Karpas-422 (cell line): ENCODE results near the gene ZNF362. TPM values are rescaled to one million over a fixed set of nuclear protein-coding genes. Genes with fewer than 3 reads are reported as not detected.

Source experiments
- DNase-seq: peaks from one replicate; pipeline ENCODE4 v3.0.0-alpha.2; 2015
- H2AFZ ChIP-seq: fragments of 200-600 bp; sonication (generic); 2 replicates; pipeline ENCODE4 v1.6.1; 2014; ENCODE audit warnings: antibody characterized with exemption, low read length, mixed read lengths
- H3K27ac ChIP-seq: fragments of 200-600 bp; sonication (generic); 2 replicates; pipeline ENCODE4 v1.5.1; 2014; ENCODE audit warnings: mild to moderate bottlenecking, low read length, moderate library complexity
- H3K27me3 ChIP-seq: fragments of 200-600 bp; sonication (generic); 2 replicates; pipeline ENCODE4 v1.6.1; 2014; ENCODE audit warnings: low read length, mixed read lengths
- H3K36me3 ChIP-seq: fragments of 200-600 bp; sonication (generic); 2 replicates; pipeline ENCODE4 v1.6.1; 2014; ENCODE audit warnings: low read length, mixed read lengths; ENCODE audit not compliant: insufficient read depth
- H3K4me1 ChIP-seq: fragments of 200-600 bp; sonication (generic); 2 replicates; pipeline ENCODE4 v1.6.1; 2014; ENCODE audit warnings: mild to moderate bottlenecking, low read length, mixed read lengths
- H3K4me2 ChIP-seq: fragments of 200-600 bp; sonication (generic); 2 replicates; pipeline ENCODE4 v1.6.1; 2014; ENCODE audit warnings: low read length, low read depth, mild to moderate bottlenecking; ENCODE audit not compliant: poor library complexity, severe bottlenecking
- H3K4me3 ChIP-seq: fragments of 200-600 bp; sonication (generic); 2 replicates; pipeline ENCODE4 v1.5.1; 2014; ENCODE audit warnings: mild to moderate bottlenecking, antibody characterized with exemption, low read length, mixed read lengths
- H3K79me2 ChIP-seq: fragments of 200-600 bp; sonication (generic); 2 replicates; pipeline ENCODE4 v1.6.1; 2014; ENCODE audit warnings: mild to moderate bottlenecking, low read length, mixed read lengths
- H3K9ac ChIP-seq: fragments of 200-600 bp; sonication (generic); 2 replicates; pipeline ENCODE4 v1.6.0; 2014; ENCODE audit warnings: low read length
- H3K9me2 ChIP-seq: fragments of 200-600 bp; sonication (generic), shearing (Covaris generic); replicated peaks from 2 replicates; pipeline ENCODE4 v1.6.0; 2014; ENCODE audit warnings: mild to moderate bottlenecking, low read length, moderate library complexity; ENCODE audit not compliant: insufficient read depth
- H3K9me3 ChIP-seq: fragments of 300-700, 200-600 bp; sonication (generic); 2 replicates; pipeline ENCODE4 v1.6.1; 2014; ENCODE audit warnings: low read length, mixed read lengths
- H4K20me1 ChIP-seq: fragments of 200-600 bp; sonication (generic); 2 replicates; pipeline ENCODE4 v1.6.1; 2014; ENCODE audit warnings: mild to moderate bottlenecking, antibody characterized with exemption, low read length, low read depth; ENCODE audit not compliant: insufficient read depth
- total RNA-seq: library from RNA; depleted of rRNA; stranded (reverse); fragments of >200 nt; shearing (Covaris generic); gene quantifications from 2 replicates; pipeline ENCODE4 v1.2.3, GENCODE V29; 2014; ENCODE audit warnings: low replicate concordance; rRNA removed

The ZNF362 gene
- 14.3 and 16.7 TPM in 2 replicates for total RNA-seq

GRCh38 chr1:33256471-33257206 lies at the start of gene ZNF362:
TSS of gene ZNF362 (plus strand) at chr1:33256492. CDS start at chr1:33270575, 14,083 bp downstream.
- H3K4me1 ChIP-seq = peaks cover 29% of the 10 kb centered on the region
- H3K9me2 ChIP-seq = no peaks in the 10 kb centered on the region
- H3K27me3 ChIP-seq = no peaks in the 10 kb centered on the region; the same call in 1 of the 2 replicates
- DNase-seq = peak; percentile 87
- H3K9ac ChIP-seq = peak within 1 kb of the TSS; percentile 77
- no peaks in the 10 kb centered on the region for H3K36me3 ChIP-seq
- H3K9me3 ChIP-seq = no peaks in the 10 kb centered on the region
- H3K4me2 ChIP-seq = peak within 1 kb of the TSS; percentile 86
- peak within 1 kb of the TSS; percentile 52 for H2AFZ ChIP-seq
- peaks cover 6% of the 10 kb centered on the region; the same call in 1 of the 2 replicates for H4K20me1 ChIP-seq
- peak within 1 kb of the TSS; percentile 82 for H3K27ac ChIP-seq
- H3K79me2 ChIP-seq = peaks cover 23% of the 10 kb centered on the region
- H3K4me3 ChIP-seq = peak within 1 kb of the TSS; percentile 69

DNA sequence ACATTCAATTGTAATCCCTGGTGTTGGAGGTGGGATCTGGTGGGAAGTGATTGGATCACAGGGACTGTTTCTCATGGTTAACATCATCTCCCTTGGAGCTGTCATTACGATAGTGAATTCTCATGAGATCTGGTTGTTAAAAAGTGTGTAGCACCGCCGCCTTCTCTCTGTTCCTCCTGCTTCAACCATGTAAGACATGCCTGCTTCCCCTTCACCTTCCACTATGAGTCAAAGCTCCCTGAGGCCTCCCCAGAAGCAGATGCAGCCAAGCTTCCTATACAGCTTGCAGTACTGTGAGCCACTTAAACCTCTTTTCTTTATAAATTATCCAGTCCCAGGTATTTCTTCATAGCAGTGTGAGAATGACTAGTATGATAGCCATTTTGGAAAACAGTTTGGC lies 44.3 kb upstream of the ZNF362 start:
- Histone ChIP-seq H3K27me3 (no peaks in the 10 kb centered on the region), H2AFZ (no peak overlapping the region), H3K27ac (no peak overlapping the region), H3K79me2 (no peaks in the 10 kb centered on the region), H3K4me1 (no peaks in the 10 kb centered on the region), H3K9me2 (no peaks in the 10 kb centered on the region), H3K36me3 (no peaks in the 10 kb centered on the region; the same call in 1 of the 2 replicates), H3K4me2 (no peak overlapping the region), H3K4me3 (no peak overlapping the region), H4K20me1 (no peaks in the 10 kb centered on the region), H3K9ac (no peak overlapping the region), H3K9me3 (no peaks in the 10 kb centered on the region)
- no peak for DNase-seq

DNA sequence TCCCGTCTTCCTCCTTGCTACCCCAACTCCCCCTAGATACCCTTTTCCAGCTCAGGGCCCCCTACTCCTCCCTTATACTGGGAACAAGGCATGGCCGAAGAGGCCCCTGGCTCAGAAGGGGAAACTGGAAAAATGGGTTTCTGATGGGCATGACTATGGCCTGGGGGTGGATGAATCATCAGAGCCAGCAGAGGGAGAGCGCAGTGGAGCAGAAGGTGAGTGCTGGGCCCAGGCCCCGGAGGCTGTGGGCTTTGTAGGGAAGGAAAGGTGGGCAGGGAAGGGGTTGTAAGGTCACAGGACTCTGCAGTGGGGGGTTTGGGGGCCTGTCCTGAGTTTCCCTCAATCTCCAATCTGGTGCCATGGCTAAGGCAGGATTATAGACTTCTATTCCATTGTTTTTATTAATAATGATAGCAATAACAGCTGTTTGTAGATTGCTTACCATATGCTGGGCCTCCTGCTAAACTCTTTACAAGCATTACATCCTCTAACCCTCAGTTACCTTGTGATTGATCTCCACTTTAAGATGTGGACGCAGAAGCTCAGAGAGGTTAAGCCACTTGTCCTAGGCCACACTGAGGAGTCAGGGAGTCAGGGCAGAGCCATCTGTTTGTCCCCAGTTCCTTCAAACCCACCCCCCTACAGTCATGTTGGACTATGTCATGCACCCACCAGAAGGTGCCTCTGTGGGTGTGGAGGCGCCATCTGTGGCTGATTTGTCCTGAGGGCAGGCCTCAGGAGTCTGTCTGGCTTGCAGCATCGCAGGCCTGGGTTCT lies 36.2 kb upstream of the ZNF362 start:
- no peak overlapping the region for H2AFZ ChIP-seq
- H3K4me2 ChIP-seq = no peak overlapping the region
- no peak for DNase-seq
- no peaks in the 10 kb centered on the region for H3K36me3 ChIP-seq
- H3K27me3 ChIP-seq = no peaks in the 10 kb centered on the region
- H3K79me2 ChIP-seq = no peaks in the 10 kb centered on the region
- no peak overlapping the region for H3K9ac ChIP-seq
- H4K20me1 ChIP-seq = no peaks in the 10 kb centered on the region
- H3K4me1 ChIP-seq = no peaks in the 10 kb centered on the region
- no peaks in the 10 kb centered on the region for H3K9me2 ChIP-seq
- H3K4me3 ChIP-seq = no peak overlapping the region
- no peak overlapping the region for H3K27ac ChIP-seq
- H3K9me3 ChIP-seq = peaks cover 13% of the 10 kb centered on the region

- no peaks in the 10 kb centered on the region for H3K9me2 ChIP-seq
- no peak overlapping the region for H3K4me3 ChIP-seq
- H3K9ac ChIP-seq = no peak overlapping the region
- H4K20me1 ChIP-seq = no peaks in the 10 kb centered on the region
- DNase-seq = no peak
- no peak overlapping the region for H3K27ac ChIP-seq
- H3K9me3 ChIP-seq = peaks cover 19% of the 10 kb centered on the region
- no peaks in the 10 kb centered on the region for H3K36me3 ChIP-seq
- no peaks in the 10 kb centered on the region for H3K4me1 ChIP-seq
- H3K4me2 ChIP-seq = no peak overlapping the region
- no peaks in the 10 kb centered on the region for H3K79me2 ChIP-seq
- H3K27me3 ChIP-seq = no peaks in the 10 kb centered on the region
- H2AFZ ChIP-seq = no peak overlapping the region
Measured at GRCh38 chr1:33220676-33221384, 35.5 kb upstream of the ZNF362 start.

DNA sequence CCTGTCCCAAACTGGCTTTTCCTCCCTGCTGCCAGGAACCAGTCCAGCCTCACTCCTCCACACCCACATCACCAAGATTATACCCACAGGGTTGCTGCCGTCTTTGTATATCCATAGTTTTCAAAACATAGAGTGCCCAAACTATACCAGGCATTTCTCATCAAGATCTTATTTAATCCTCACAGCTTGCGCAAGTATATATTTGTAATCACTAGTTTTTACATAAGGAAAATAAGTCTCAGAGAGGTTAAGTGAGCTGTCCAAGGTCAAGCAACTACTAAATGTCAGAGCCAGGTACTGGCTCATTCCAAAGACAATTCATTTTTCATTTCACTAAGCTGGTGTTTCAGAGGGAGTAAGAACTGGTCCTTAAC lies 34.9 kb upstream of the ZNF362 start:
- H2AFZ ChIP-seq = no peak overlapping the region
- no peaks in the 10 kb centered on the region for H4K20me1 ChIP-seq
- no peaks in the 10 kb centered on the region for H3K79me2 ChIP-seq
- H3K27ac ChIP-seq = no peak overlapping the region
- no peaks in the 10 kb centered on the region for H3K4me1 ChIP-seq
- peaks cover 23% of the 10 kb centered on the region for H3K9me3 ChIP-seq
- no peak overlapping the region for H3K4me3 ChIP-seq
- H3K9ac ChIP-seq = no peak overlapping the region
- H3K4me2 ChIP-seq = no peak overlapping the region
- H3K9me2 ChIP-seq = no peaks in the 10 kb centered on the region
- no peaks in the 10 kb centered on the region for H3K36me3 ChIP-seq
- no peak for DNase-seq
- no peaks in the 10 kb centered on the region for H3K27me3 ChIP-seq

DNA sequence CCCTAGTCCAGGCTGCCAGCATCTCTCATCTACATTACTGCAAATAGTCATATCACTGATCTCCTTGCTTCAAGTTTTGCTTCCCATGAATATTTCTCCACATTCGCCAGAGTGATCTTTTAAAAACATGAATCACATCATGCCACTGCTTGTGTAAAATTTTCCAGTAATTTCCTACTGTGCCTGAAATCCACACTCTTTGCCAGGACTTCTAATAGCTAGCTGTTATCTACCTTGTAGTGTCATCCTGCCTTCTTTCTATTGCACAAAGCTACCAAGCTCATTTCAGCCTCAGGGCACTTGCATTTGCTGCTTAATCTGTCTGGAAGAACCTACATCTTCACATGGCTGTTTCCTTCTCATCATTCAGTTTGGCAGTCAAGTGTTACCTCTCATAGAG lies 33.9 kb upstream of the ZNF362 start:
- Histone ChIP-seq H3K4me2 (no peak overlapping the region), H3K9me3 (peaks cover 23% of the 10 kb centered on the region), H3K27ac (no peak overlapping the region), H4K20me1 (no peaks in the 10 kb centered on the region), H3K4me1 (no peaks in the 10 kb centered on the region), H3K36me3 (no peaks in the 10 kb centered on the region), H2AFZ (no peak overlapping the region), H3K27me3 (no peaks in the 10 kb centered on the region), H3K4me3 (no peak overlapping the region), H3K9me2 (no peaks in the 10 kb centered on the region), H3K9ac (no peak overlapping the region), H3K79me2 (no peaks in the 10 kb centered on the region)
- no peak for DNase-seq

DNA sequence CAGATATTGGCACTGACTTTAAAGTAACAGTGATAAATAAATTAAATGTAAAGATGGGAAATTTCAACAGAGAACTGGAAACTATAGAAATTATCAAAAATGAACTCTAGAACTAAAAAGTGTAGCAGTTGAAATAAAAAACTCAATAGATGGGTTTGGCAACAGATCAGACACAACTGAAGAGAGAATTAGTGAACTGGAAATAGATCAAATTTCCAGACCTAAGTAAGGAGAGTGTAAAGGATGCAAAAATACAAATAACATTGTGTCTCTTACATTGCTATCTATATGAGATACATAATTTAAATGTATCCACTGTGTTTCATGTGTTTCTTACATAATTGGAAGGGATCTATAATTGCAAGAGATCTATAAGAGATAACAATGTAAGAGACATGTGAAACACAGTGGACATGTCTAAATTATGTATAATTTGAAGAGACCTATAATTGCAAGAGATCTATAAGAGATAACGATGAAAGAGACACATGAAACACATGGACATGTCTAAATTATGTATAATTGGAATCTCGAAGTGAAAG lies 32.1 kb upstream of the ZNF362 start:
- no peak for DNase-seq
- no peak overlapping the region for H3K4me3 ChIP-seq
- peaks cover 23% of the 10 kb centered on the region for H3K9me3 ChIP-seq
- no peaks in the 10 kb centered on the region for H3K4me1 ChIP-seq
- H4K20me1 ChIP-seq = no peaks in the 10 kb centered on the region
- H3K79me2 ChIP-seq = no peaks in the 10 kb centered on the region
- no peak overlapping the region for H3K27ac ChIP-seq
- no peaks in the 10 kb centered on the region for H3K27me3 ChIP-seq
- H3K36me3 ChIP-seq = no peaks in the 10 kb centered on the region
- no peaks in the 10 kb centered on the region for H3K9me2 ChIP-seq
- H3K4me2 ChIP-seq = no peak overlapping the region
- H2AFZ ChIP-seq = no peak overlapping the region
- no peak overlapping the region for H3K9ac ChIP-seq

- no peaks in the 10 kb centered on the region for H3K27me3 ChIP-seq
Measured at GRCh38 chr1:33225586-33225985, 30.7 kb upstream of the ZNF362 start.

More at GRCh38 chr1:33225586-33225985, 30.7 kb upstream of the ZNF362 start:
- no peak overlapping the region for H3K9ac ChIP-seq
- peaks cover 23% of the 10 kb centered on the region for H3K9me3 ChIP-seq
- no peaks in the 10 kb centered on the region for H3K36me3 ChIP-seq
- H3K4me3 ChIP-seq = no peak overlapping the region
- H2AFZ ChIP-seq = no peak overlapping the region
- H3K9me2 ChIP-seq = no peaks in the 10 kb centered on the region
- H3K4me2 ChIP-seq = no peak overlapping the region
- no peaks in the 10 kb centered on the region for H3K79me2 ChIP-seq
- H4K20me1 ChIP-seq = no peaks in the 10 kb centered on the region
- no peak for DNase-seq
- H3K4me1 ChIP-seq = no peaks in the 10 kb centered on the region
- H3K27ac ChIP-seq = no peak overlapping the region
